Parathyroid adenoma (tissue), 2 donors: ENCODE measurements around the gene LIMA1.
"Not testable (repeated sequence)": the region's sequence is repeated elsewhere in the genome, so short reads cannot be mapped to it uniquely, and the experiment has no call there.

ENCODE experiments used
- H2AFZ ChIP-seq: fragments of 300-600 bp; sonication (generic); one replicate; pipeline ENCODE4 v1.7.0; 2017; ENCODE audit warnings: antibody characterized with exemption, mild to moderate bottlenecking
- H3K27ac ChIP-seq: fragments of 300-600 bp; sonication (generic); one replicate; pipeline ENCODE4 v1.7.0; 2017
- H3K27me3 ChIP-seq: fragments of 300-600 bp; sonication (generic); one replicate; pipeline ENCODE4 v1.7.0; 2017; ENCODE audit warnings: low read length; ENCODE audit not compliant: control insufficient read depth, insufficient read depth
- H3K36me3 ChIP-seq: fragments of 300-600 bp; sonication (generic); one replicate; pipeline ENCODE4 v1.7.0; 2017; ENCODE audit warnings: low read length; ENCODE audit not compliant: control insufficient read depth, insufficient read depth
- H3K4me1 ChIP-seq: fragments of 300-600 bp; sonication (generic); one replicate; pipeline ENCODE4 v1.7.0; 2017; ENCODE audit warnings: control low read depth
- H3K4me2 ChIP-seq: fragments of 300-600 bp; sonication (generic); one replicate; pipeline ENCODE4 v1.7.0; 2017; ENCODE audit warnings: low read length
- H3K4me3 ChIP-seq: fragments of 300-600 bp; sonication (generic); one replicate; pipeline ENCODE4 v1.7.0; 2017; ENCODE audit warnings: low read depth, low read length
- H3K79me2 ChIP-seq: fragments of 300-600 bp; sonication (generic); one replicate; pipeline ENCODE4 v1.7.0; 2017; ENCODE audit warnings: control low read depth
- H3K9ac ChIP-seq: fragments of 300-600 bp; sonication (generic); one replicate; pipeline ENCODE4 v1.7.0; 2017; ENCODE audit warnings: mild to moderate bottlenecking
- H3K9me3 ChIP-seq: fragments of 300-600 bp; sonication (generic); one replicate; pipeline ENCODE4 v1.7.0; 2017; ENCODE audit warnings: low read length; ENCODE audit not compliant: control insufficient read depth
- CTCF ChIP-seq: fragments of 300-600 bp; sonication (generic); IDR thresholded peaks from one replicate; pipeline ENCODE4 v1.7.0; 2017; ENCODE audit warnings: antibody characterized with exemption, mild to moderate bottlenecking
- donor health status: primary hyperparathyroidism.

The LIMA1 gene

GRCh38 chr12:50322206-50322605 is 38.9 kb upstream of the LIMA1 start:
- H2AFZ ChIP-seq: no peak overlapping the region
- H3K4me3 ChIP-seq: no peak overlapping the region
- H3K4me2 ChIP-seq: no peak overlapping the region
- no peak overlapping the region for H3K27ac ChIP-seq
- no peaks in the 10 kb centered on the region for H3K79me2 ChIP-seq
- TF ChIP-seq CTCF: no peak
- H3K4me1 ChIP-seq: no peaks in the 10 kb centered on the region
- no peaks in the 10 kb centered on the region for H3K36me3 ChIP-seq
- H3K9ac ChIP-seq: no peak overlapping the region
- no peaks in the 10 kb centered on the region for H3K9me3 ChIP-seq
- no peaks in the 10 kb centered on the region for H3K27me3 ChIP-seq

- no peak for TF ChIP-seq CTCF
- Histone ChIP-seq H3K79me2 (peaks cover 3% of the 10 kb centered on the region), H3K9ac (no peak overlapping the region), H3K4me3 (no peak overlapping the region), H3K27me3 (no peaks in the 10 kb centered on the region), H3K9me3 (no peaks in the 10 kb centered on the region), H3K4me1 (no peaks in the 10 kb centered on the region), H3K36me3 (no peaks in the 10 kb centered on the region), H3K4me2 (no peak overlapping the region), H2AFZ (no peak overlapping the region), H3K27ac (no peak overlapping the region)
Measured at GRCh38 chr12:50317203-50317602, 33.9 kb upstream of the LIMA1 start.

- Histone ChIP-seq H3K79me2 (peaks cover 3% of the 10 kb centered on the region), H3K4me3 (no peak overlapping the region), H3K4me1 (no peaks in the 10 kb centered on the region), H3K36me3 (no peaks in the 10 kb centered on the region), H2AFZ (no peak overlapping the region), H3K27ac (no peak overlapping the region), H3K9ac (no peak overlapping the region), H3K27me3 (no peaks in the 10 kb centered on the region), H3K4me2 (no peak overlapping the region), H3K9me3 (no peaks in the 10 kb centered on the region)
- TF ChIP-seq CTCF: no peak
Measured at GRCh38 chr12:50315803-50316202, 32.5 kb upstream of the LIMA1 start.

GRCh38 chr12:50314636-50315312 is 31.5 kb upstream of the LIMA1 start:
- Histone ChIP-seq H3K4me1 (peaks cover 3% of the 10 kb centered on the region), H3K36me3 (no peaks in the 10 kb centered on the region), H3K4me3 (no peak overlapping the region), H3K27ac (no peak overlapping the region), H3K9ac (no peak overlapping the region), H3K79me2 (peaks cover 3% of the 10 kb centered on the region), H2AFZ (peak overlapping the region; percentile 9), H3K9me3 (no peaks in the 10 kb centered on the region), H3K27me3 (no peaks in the 10 kb centered on the region), H3K4me2 (no peak overlapping the region)
- TF ChIP-seq CTCF: peak; percentile 32

- not testable (repeated sequence) for H3K4me1 ChIP-seq, H3K36me3 ChIP-seq, H3K9ac ChIP-seq, H3K79me2 ChIP-seq, H3K27ac ChIP-seq, H2AFZ ChIP-seq, H3K4me3 ChIP-seq, H3K9me3 ChIP-seq, H3K4me2 ChIP-seq, H3K27me3 ChIP-seq
Measured at GRCh38 chr12:50313971-50314370, 30.7 kb upstream of the LIMA1 start.
